ENCODE measurements around the gene POU2AF2.
"Not testable (repeated sequence)": the region's sequence is repeated elsewhere in the genome, so short reads cannot be mapped to it uniquely, and the experiment has no call there.

Gene POU2AF2

DNA sequence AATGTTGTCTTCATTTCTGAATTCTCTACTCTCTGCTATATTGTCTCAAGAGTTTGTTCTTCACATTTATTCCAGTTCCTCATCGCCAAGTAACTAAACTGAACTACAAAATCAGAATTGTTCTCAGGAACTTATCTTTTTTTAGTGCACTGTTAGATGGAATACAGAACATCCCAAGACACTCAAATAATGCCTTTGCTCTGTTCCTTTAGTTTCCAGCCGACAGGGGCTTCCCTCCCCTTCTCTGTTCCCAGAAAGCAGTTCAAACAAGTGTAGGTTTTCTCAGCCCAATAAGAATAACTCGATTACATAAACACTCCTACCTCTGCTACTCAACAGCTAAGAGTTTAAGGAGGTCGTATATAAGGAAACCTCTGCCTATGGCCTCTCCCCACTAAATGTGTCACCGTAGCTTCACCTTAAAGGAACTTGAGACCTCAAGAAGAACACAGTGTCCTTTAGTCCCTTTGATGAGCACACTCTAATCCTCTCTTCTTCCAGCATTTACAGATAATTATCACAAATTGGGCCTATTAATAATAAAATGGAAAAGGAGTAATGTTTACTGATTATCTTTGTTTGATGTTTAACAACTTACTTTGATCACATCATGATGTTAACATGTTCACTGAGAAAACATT lies 59.8 kb downstream of the POU2AF2 start:
- no peak for DNase-seq

DNA sequence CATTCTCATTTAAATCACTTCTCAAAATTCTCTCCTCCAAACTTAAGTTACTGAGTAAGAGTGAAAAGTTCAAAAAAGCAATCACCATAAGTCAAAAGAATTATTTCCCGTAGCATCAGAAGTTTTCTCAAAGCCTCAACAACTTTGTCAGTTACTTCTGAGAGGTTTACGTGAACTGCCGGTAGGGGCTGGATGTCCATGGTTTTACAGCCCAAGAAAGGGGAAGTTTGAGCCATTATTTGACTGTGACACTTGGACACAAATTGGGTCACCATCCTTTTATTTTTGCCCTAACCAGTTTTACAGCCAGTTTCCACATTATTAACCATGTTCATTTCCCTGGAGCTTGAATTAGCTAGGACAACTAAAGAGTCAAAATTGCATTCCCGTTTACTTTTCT lies 60.4 kb downstream of the POU2AF2 start:
- DNase-seq, result no peak

DNA sequence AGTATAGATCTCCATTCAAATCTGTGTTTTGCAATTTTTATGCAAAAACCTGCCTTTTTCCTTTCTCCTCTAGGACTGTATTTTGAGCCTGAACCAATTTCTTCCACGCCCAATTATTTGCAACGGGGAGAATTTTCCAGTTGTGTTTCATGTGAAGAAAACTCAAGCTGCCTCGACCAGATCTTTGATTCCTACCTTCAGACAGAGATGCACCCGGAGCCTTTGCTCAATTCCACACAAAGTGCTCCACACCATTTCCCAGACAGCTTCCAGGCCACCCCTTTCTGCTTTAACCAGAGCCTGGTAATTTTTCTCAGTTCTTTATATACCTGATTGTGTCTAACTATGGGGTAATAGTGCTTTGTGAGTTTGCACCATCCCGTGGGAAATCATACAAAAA lies 60.8 kb downstream of the POU2AF2 start:
- no peak for DNase-seq

DNA sequence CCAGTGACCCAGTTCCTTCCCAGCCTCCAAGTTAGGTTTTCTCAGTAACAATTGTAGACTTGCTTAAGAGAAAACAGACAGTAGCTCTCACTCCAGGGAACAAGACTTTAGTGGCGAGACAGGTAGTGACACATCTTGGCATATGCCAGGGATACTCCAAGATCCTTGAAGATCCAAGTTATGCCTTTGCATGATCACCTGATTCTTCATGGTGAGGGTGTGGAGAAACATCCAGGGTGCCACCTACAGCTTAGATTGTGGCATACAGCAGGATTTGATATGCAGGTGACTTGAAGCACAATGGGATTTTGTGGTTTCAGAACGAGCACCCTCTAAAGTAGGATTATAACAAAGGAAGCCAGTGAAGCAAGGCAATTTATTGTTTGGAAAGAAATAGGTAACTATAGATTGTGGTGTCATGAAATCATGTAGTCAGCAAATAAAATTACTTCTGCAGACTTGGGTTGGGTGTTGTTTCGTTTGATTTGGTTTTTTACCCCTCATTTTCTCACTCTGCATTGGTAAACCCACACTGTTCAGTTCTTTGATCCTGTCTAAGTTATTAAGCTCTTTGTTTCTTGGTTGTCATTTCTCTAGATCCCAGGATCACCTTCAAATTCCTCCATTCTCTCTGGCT lies 62.1 kb downstream of the POU2AF2 start:
- DNase-seq, result no peak

DNA sequence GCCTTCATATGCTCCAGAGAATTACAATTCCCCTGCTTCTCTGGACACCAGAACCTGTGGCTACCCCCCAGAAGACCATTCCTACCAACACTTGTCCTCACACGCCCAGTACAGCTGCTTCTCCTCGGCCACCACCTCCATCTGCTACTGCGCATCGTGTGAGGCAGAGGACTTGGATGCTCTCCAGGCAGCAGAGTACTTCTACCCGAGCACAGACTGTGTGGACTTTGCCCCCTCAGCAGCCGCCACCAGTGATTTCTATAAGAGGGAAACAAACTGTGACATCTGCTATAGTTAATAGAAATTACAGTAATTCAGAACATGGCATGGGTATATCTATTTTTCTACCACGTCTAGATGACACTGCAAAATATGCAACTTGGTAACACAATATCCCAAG lies 62.6 kb downstream of the POU2AF2 start:
- no peak for DNase-seq

DNA sequence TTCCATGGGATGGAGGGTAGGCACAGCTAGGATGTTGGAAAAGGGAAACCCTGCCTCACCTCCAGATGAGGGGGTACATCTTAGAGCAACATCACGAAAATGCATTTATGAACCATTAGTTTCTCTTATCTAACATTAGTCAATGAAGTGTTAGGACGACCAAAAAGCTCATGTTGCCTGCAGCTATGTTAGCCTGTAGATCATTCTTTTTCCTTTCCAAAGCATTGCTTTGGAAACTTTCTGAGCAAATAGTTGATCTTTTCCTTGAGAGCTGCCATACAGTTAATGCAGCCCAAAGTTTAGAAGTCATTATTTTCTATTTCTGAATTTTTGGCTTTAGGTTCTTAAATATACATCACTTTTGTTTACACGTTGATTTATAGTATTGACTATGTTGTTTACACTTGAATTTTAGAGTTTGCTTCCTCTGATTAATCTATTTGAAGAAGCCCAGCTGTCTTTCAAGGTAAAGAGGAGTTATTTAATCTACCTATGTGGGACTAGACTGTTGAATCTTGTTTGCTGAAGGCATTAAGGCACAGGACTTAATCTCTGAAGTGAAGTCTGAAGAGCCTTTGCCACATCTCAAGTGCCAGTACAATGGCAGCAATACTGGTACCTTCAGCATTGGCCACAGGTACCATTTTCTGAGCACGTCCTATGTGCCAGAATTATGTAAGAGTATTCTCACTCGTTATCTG lies 63.8 kb downstream of the POU2AF2 start:
- DNase-seq, result no peak

DNA sequence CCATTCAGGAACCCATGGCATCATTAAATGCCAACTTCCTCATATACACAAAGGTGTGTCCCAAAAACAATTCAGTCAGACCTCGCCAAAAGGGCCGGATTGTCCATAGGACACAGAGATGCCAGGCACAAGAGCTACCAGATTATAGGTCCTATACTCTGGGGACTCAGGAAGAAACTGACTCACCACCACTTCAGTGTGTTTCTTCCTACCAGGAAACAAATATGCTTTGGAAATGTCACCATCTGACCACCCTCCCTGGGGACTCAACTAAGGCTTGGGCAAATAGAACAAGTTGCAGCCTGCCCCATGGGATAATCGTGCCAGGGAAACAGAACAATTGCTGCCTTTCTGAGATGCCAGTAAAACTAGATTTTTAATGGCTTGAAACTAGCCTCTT lies 64.6 kb downstream of the POU2AF2 start:
- DNase-seq, result no peak

DNA sequence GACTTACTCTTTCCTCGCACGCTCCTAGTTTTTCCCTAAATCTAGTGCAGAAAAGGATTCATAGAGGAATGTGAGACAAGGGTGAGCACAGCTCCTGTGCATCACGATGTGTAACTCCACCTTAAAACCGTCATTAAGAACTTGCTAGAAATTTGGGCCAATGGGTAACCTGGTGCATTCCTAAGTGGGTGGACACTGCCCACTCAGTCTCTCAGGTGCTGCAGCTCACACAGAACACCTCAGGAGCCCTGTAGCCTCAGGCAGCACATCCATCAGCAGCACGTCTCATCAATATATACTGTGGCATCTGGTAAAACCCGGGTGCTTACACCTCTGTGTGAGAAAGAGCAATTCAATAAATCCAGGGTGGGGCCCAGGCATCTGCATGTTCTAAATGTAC lies 65.2 kb downstream of the POU2AF2 start:
- DNase-seq, result no peak

DNA sequence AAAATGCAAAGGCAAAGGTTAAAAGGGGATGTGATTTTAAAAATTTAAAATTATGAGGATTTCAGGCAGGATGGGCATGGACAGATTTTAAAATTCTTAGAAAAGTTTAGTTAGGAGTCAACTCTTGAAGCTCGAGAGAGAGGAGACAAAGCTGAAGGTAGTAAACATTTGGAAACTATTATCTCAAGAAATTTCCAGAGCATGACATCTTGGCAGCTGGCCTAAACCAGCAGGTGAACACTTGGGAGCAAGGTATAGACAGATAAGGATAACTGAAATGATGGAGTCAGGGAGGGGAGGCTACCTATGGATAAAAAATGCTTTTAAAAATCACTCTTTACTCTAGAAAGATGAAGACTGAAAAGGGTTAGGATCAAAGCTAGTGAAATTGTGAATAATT lies 66.6 kb downstream of the POU2AF2 start:
- no peak for DNase-seq

DNA sequence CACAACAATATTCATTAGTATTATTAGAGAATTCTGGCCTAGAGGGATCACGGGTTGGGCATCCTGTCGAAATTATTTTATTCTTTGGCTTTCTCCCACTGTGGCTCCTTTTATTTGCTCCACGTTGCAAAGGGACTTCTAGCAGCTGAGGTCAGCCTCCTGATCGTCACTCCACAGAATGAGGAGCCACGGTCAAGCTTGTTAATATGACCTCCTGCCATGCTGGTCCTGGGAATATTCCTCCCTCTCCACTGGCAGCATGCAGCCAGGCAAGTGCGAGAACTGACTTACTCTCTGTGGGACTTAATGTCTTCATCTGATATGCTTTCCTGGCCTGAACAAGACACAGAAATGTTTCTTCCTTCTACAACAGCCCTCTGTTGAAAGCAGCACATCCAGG lies 73.8 kb downstream of the POU2AF2 start:
- DNase-seq, result no peak

DNA sequence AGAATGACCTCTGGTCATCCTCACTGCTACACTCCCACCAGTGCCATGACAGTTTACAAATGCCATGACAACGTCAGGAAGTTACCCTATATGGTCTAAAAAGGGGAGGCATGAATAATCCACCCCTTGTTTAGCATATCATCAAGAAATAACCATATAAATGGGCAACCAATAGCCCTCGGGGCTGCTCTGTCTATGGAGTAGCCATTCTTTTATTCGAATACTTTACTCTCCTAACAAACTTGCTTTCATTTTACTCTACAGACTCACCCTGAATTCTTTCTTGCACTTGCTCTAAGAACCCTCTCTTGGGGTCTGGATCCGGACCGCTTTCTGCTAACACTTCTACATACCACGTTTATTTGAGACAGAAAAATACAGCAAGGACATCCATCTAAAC lies 74.7 kb downstream of the POU2AF2 start:
- not testable (repeated sequence) for DNase-seq

DNA sequence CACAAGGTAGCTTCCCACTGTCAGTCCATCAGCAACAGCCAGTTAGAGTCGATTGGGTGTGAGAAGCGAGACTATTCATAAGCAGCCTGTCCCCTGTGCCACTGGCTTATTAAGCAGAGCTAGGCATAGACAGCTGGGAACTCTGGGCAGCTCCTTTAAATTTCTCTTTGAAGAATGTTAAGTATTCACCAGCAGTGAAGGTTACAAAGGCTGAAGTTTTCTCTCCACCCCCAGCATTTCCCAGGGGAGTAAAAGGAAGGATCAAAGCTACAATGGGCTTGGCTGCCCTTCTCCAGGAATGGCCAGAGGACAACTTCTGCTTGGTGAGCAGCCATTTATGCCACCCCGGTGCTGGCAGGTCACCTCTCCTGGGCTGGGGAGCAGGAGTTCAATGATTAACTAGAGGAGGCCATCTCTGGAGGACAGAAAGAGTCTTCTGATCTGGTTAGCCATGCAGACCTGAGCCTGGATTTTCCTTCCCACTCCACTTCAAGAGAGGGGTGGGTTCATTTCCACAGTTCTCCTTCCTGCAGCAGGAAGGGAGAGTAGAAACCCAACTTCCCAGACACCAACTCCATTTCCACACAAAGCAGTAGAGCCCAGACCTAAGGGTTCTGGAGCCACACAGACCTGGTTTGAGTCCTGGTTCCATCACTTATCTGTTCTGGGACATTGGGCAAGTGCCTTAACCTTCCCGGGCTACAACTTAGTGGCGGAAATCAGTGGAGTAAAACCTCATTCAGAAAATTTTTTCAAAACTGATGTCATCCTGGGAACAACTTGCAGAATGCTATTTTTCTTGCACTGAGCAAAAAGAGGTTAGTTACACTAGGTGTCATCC lies 75.4 kb downstream of the POU2AF2 start:
- no peak for DNase-seq

DNA sequence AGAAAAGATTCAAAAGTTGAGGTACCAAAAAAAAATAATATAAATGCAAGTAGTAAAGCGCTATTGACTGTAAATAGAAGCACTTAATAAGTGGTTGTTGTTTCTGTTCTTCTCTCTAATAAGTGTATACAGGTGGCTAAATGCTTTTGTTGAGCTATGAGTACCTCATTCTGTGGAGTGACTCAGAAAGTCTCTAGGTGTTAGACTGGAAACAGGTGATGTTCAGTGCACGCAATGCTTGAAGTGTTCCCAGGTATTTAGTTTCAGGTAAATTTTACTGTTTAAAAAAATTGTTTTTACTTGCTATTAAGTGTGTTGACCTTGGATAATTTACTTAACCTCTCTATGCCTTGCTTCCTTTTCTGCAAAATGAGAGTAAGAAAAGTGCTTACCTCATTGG lies 77.0 kb downstream of the POU2AF2 start:
- DNase-seq, result no peak

DNA sequence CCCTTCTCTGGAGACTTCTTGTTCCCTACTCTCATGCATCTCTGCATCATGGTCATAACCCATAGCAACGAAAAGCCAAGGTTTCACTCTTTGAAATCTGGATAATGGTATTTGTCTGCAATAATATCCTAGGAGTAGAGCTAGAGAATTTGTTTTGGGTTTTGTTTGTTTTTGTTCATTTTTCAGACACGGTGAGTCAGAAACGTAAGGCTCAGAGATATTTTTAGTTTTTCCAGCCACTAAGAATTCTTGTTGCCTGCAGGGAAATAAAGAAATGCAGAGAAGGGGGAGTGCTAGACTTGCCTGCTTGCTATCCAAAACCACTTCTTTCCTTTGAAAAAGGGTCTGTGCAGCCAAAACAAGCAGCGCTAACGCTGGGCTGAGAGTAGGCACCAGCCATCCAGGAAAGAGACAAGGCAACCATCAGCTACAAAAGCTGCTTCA lies 78.8 kb downstream of the POU2AF2 start:
- DNase-seq, result no peak

DNA sequence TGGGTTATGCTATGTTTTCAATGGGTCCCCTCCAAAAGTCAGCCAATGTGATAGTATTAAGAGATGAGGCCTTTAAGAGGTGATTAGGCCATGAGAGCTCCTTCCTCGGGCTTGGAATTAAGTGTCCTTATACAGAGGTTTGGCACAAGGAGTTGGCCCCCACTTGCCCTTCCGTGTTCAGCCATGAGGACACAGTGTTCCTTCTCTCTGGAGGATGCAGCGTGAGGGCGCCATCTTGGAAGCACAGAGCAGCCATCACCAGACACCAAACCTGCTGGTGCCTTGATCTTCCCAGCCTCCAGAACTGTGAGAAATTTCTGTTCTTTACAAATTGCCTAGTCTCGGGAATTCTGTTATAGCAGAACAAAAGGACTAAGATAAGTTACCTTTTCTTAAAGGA lies 79.7 kb downstream of the POU2AF2 start:
- DNase-seq, result no peak

DNA sequence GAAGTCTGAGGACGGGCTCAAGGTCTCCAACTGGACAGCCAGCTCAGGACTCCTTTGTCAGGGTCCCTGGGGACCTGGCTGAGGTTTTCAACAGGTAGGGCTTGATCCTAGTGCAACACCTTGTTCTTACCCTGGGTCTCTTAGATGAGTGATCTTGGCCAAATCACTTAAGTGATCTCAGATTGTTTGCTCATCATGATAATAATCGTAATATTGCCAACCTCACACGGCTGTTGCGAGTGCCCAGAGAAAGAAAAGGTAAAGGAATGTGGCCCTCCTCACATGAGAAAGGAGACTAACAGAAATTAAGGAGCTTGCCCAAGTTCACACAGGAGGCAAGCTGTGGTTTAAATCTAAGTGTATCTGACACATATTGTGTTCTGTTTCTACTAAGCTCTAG lies 81.3 kb downstream of the POU2AF2 start:
- DNase-seq, result no peak

DNA sequence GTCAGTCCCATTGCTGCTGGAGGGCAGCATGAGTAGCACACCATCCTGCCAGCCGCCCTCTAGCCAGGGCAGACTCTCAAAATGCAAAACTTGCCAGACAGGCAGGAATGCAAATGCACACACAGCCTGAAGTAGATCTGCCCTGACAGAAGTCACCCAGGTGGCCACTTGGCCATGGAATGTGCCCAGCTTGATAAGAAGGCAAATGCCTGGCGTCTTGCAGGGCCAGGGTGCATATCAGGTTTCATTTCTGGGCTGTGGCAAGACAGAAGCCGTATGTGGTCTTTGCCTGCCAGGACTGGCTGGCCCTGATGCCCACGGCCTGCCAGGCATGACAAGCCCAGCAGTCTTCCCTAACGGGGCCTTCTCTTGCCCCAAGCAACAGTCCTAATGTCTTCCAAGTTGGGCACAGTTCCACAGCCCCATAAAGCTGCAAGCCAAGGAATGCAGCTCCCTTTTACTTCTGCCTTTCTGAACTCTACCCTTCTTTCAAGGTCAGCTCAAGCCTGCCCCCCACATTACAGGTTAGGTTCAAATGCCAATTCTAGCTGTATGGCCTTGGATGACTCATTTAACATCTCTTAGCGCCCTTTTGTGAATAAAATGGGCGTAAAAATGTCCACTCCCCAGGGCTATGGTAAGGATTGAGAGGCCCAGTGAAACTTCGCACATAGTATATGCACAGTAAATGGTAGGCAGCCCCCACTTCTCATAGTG lies 82.5 kb downstream of the POU2AF2 start:
- DNase-seq, result no peak

DNA sequence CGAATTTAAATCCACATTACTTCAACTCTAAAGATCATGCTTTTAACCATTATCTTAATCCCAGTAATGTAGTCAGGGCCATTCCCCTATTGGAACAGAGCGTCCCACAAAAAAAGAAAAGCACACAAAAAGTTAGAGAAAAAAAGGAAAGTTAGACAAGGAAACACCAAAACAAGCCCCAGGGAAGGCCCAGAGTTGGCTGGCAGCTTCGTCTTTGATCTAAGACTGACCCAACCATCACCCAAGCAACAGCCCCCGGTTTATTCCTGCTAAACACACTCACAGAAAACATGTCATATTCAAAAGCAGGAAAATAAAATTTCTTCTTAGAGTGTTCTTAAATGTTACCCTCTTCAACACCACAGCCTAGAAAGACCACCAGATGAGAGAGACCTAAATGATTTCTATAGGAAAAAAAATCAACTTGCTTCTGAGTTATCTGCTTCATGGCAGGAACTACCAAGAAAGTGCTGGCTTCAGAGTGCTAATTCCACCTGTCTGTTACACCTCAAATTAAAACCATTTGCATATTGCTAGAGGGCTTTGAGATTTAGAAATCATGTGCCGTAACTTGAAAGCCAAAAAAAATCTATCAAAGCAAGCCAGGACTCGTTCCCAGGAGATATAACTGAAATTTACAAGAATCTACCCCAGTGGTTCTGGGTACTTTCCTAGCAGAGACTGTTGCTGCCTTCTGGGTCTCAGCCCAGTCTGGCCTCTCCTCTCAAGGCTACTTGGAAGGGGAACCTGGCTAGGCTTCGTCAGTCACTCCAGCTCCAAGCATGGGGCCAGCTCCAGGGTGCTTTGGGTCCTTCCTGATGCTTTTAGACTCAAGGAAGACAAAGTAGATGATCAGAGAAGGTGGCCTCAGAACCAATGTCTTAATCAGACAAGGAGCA lies 84.0 kb downstream of the POU2AF2 start:
- DNase-seq, result no peak

DNA sequence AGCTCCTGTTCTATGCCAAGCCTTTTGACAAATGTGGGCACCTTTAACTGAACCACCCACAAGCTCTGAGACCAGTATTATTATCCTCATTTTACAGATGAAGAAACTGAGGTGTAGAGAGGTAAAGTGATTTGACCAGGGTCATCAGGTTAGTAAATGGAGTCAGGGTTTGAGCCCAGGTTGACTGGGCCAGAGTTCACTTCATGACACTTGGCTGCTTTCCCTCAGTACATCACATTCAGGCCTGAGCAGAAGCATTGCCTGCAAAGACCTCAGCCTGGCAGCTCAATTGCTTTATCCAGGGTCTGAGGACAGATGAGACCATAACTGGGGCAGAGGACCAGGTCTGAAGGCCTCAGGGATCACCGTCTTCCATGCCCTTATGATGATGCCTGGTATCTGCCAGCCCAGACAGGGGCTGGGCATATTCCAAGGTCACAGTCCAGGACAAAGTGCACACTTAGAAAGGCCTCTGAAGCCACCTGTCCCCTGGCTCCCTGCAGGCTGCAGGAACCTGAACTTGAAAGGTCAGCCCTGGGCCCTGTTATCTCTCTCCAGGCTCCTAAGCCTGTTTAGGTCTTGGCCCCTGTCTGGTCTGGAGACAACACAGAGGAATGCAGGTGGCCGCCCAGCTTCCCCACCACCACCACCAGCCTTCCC lies 84.8 kb downstream of the POU2AF2 start:
- no peak for DNase-seq

DNA sequence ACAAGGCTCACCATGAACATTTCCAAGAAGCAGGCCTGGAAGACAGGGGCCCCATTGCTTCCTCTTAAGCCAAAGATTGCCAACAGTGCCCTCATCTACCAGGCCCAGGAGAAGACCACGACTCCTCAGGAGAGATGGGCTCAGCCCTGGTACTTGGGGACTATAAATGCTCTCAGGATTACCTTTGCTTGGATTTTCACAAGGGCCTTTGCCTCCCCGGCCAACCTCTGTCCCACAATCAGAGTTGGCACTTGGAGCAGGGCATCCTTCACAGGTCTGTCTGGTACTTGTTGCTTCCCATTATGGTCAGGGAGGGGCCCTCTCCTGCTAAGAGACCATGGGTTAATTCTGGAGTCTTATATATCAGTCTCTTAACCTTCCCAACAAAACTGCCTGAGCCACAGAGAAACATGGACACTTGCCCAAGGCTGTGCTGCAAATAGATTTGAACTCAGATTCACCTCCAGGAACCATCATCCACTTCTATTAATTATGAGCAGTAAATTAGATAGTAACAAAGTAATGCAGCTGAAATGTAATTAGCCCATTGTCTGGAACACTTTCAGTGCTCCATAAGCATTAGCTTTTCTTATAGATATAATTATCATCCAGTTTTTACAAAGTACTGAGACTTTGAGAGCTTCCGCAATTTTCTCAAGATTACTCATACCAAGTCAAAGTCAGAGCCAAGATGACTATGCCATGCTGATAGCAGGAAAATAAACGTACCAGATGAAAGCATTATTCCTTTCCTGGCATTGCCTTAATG lies 86.4 kb downstream of the POU2AF2 start:
- DNase-seq, result no peak
